Neural cell (in vitro differentiated cells): ENCODE results near the gene HOXB5.

Experiments used
- CTCF ChIP-seq: fragments of 450-650 bp; IDR thresholded peaks from 2 replicates; pipeline ENCODE4 v1.5.1; 2014; ENCODE audit warnings: antibody characterized with exemption, mild to moderate bottlenecking, moderate library complexity; ENCODE audit not compliant: poor library complexity, severe bottlenecking
- EP300 ChIP-seq: fragments of 450-650 bp; conservative IDR thresholded peaks from 2 replicates; pipeline ENCODE4 v1.6.1; 2014; ENCODE audit warnings: antibody characterized with exemption, mild to moderate bottlenecking, moderate library complexity; ENCODE audit not compliant: poor library complexity, severe bottlenecking
- EZH2 ChIP-seq: fragments of 200-600, 300-800 bp; shearing (Covaris generic), sonication (generic); IDR thresholded peaks from 2 replicates; pipeline ENCODE4 v1.6.1; 2014; ENCODE audit warnings: antibody characterized with exemption, low read length, borderline replicate concordance, mild to moderate bottlenecking; ENCODE audit not compliant: insufficient read depth, poor library complexity, severe bottlenecking

- TF ChIP-seq CTCF: no peak
- no peak for TF ChIP-seq EZH2
- TF ChIP-seq EP300: no peak
Observed at GRCh38 chr17:48639982-48640857, 46.6 kb upstream of the HOXB5 start.
